GM13977 (cell line): ENCODE data around the gene SEL1L2.
A peak's percentile ranks its signal among the peaks of the same experiment; 100 is the strongest.

Source experiments
- DNase-seq: peaks from one replicate; pipeline ENCODE4 v3.0.0; 2012; ENCODE audit warnings: low spot score
- CTCF ChIP-seq: IDR thresholded peaks from 2 replicates; pipeline ENCODE4 v1.5.1; 2012; ENCODE audit warnings: mild to moderate bottlenecking, control low read depth; ENCODE audit not compliant: insufficient read depth; ENCODE audit errors: extremely low read depth, missing control alignments
- in situ Hi-C: fragments of 300-500 bp; cut with MboI; formaldehyde crosslinking; loops from one replicate; pipeline ENCODE4 v1.12.0; 2022; ENCODE audit warnings: low sequenced_read_pairs, low pct_unique_long_range_greater_than_20kb, mixed read lengths, inconsistent platforms; ENCODE audit not compliant: unreplicated experiment

The SEL1L2 gene

DNA sequence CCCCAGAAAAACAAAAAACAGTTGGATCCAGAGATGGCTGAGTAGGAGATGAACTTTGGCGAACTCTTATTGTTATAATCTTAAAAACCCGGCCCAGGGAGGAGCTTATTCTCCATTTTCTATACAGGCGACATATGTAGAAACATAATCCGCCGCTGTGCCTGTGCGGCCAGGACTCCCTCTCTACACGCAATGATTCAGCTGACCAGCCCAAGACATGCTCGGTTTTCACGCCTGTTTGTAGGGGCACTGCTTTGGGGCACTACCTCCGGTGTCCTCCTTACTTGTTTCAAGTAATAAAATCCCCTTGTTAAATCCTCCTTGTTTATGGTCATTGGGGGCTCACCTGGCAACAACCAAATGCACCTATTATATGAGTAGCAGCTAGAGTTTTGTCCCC, 89.9 kb downstream of the SEL1L2 start:
- no peak for DNase-seq
- no peak for TF ChIP-seq CTCF
- in situ Hi-C loops, result no loop called here

GRCh38 chr20:13898012-13898612, 92.3 kb downstream of the SEL1L2 start:
- in situ Hi-C loops, result no loop called here
- DNase-seq, result peak; percentile 35
- TF ChIP-seq CTCF, result peak; percentile 34

GRCh38 chr20:13891575-13891974, 98.8 kb downstream of the SEL1L2 start:
- DNase-seq, result no peak
- in situ Hi-C loops, result no loop called here
- TF ChIP-seq CTCF, result no peak

DNA sequence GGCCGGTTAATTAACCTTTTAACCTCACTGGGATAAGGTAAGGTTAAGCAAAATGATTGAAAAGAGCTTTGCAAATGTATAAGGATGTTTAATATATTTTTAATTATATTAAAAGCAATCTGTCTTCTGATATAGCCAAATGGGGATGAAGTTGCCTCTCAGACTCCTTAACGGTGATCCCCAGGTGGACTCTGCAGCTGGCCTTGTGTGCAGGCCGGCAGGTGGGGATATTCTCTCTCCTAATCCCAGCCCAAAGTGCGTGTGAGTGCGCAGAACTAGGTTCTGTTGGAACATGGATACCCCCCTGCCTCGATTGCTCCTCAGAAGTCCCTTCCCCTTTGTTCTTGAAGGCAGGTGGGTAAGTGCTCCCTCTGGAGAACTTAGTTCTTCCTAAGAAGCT, 105.6 kb downstream of the SEL1L2 start:
- DNase-seq, result no peak
- in situ Hi-C loops, result no loop called here
- no peak for TF ChIP-seq CTCF

GRCh38 chr20:13883425-13883824, 107.0 kb downstream of the SEL1L2 start:
- in situ Hi-C loops, result no loop called here
- no peak for DNase-seq
- no peak for TF ChIP-seq CTCF

- in situ Hi-C loops, result no loop called here
- TF ChIP-seq CTCF, result no peak
- no peak for DNase-seq
Observed at GRCh38 chr20:13878566-13878965, 111.8 kb downstream of the SEL1L2 start.

DNA sequence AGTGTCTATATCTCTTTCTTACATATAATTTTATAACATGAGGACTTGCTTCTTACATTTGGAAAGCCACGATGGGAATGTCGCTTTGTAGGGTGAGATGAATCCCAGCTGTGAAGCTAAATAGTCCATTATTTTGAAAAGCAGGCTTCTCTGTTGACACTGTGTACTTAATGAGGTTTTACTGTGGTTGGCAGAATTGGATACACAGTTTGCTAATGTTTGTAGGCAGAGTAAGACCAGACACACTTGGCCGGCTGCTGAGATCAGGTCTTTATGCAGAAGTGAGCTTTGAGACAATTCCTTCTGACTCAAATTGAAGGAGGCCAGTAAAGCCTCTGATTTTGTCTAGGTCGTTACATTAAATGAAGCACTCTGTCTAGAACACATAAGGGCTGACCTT, 112.6 kb downstream of the SEL1L2 start:
- no peak for DNase-seq
- TF ChIP-seq CTCF, result no peak
- in situ Hi-C loops, result no loop called here
